ENCODE results near the gene CYBB.

Gene CYBB

DNA sequence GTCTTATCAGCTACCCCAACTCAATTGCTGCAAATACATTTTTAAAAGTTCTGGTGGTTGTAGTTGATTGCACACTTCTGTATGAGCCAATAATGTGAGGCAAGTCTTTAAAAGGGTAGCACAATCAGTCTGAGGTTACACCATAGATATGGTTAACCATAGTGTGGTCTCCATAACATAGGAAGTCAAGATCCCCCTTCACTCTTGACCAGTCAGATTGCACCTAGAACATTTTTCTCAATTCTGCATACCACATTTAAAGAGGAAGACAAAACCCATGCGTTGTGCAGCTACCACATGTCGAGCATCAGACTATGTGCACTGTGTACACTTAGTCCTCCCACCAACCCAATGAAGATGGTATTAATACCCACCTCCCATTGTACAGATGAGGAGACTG is 26.5 kb upstream of the CYBB start:
- DNase-seq (ENCODE audit: low read depth), result no peak
- no peak for TF ChIP-seq CTCF (IDR thresholded peaks at IDR 0.05; ENCODE audit: low read length, missing control alignments)
- H3K4me3 ChIP-seq (replicated peaks; ENCODE audit: low read depth, low read length), result no peak overlapping the region

DNA sequence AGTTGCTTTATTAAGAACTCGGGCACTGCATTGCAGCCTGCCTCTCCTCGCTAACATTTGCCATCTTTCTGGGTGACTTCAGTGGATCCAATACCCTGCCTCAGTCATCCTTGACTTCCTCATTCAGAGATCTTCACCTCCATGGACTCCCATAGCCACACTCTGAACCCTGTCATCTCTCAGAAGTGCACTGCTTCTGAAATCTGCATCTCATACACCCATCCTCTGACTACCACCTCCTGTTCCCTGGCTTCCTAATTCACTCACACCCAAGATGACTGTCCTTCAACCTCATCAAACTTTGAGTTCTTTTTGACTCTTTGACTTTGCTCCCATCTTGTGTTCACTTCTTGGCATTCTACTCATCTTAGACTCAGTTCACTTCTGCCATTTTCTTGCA is 25.3 kb upstream of the CYBB start:
- no peak for DNase-seq (ENCODE audit: low read depth)
- TF ChIP-seq CTCF (IDR thresholded peaks at IDR 0.05; ENCODE audit: low read length, missing control alignments), result no peak
- no peak overlapping the region for H3K4me3 ChIP-seq (replicated peaks; ENCODE audit: low read depth, low read length)

- no peak for DNase-seq (ENCODE audit: low read depth)
- no peak overlapping the region for H3K4me3 ChIP-seq (replicated peaks; ENCODE audit: low read depth, low read length)
Observed at GRCh38 chrX:37755025-37755424, 24.8 kb upstream of the CYBB start.

GRCh38 chrX:37757082-37757481 is 22.8 kb upstream of the CYBB start:
- no peak overlapping the region for H3K4me3 ChIP-seq (replicated peaks; ENCODE audit: low read depth, low read length)
- DNase-seq (ENCODE audit: low read depth), result no peak
- no peak for TF ChIP-seq CTCF (IDR thresholded peaks at IDR 0.05; ENCODE audit: low read length, missing control alignments)

More at GRCh38 chrX:37755025-37755424, 24.8 kb upstream of the CYBB start:
- TF ChIP-seq CTCF (IDR thresholded peaks at IDR 0.05; ENCODE audit: low read length, missing control alignments), result no peak

DNA sequence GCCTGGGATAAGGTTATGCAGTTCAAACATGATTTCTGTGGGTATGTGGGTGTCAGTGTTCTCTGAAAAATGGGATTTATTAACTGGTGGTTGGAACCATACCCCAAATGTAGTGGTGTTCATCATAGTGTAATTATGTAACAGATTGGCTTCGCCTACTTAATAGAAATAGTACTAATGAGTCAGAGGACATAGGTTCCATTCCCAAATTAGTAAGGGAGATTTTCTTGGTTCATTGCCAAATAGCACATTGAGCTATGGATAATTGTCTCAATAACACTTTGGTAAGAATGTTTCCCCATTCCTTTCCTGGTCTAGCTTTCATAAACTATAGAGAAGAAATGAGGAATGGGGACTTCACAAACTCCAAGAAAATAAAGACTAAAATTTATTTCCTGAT is 20.5 kb upstream of the CYBB start:
- no peak for TF ChIP-seq CTCF (IDR thresholded peaks at IDR 0.05; ENCODE audit: low read length, missing control alignments)
- no peak overlapping the region for H3K4me3 ChIP-seq (replicated peaks; ENCODE audit: low read depth, low read length)
- no peak for DNase-seq (ENCODE audit: low read depth)

DNA sequence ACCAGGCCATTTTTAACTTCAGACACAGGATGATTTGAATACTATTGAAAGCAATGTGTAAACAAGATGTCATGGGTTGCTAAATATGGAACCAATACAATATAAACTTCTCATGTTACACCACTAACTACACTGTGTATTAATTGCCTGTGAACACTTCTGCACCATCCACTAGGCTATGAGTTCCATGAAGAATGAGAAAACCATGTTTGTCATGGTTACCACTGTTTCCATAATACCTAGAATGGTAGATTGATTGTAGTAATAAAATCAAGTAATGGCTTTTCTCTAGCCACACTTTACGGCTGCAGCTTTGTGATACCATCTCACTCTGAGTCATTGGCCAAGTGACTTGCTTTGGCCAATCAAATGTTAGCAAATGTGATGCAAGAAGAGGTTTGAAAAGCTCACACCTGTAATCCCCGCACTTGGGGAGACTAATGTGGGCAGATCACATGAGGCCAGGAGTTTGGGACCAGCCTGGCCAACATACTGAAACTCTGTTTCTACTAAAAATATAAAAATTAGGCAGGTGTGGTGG is 19.9 kb upstream of the CYBB start:
- H3K4me3 ChIP-seq (replicated peaks; ENCODE audit: low read depth, low read length), result no peak overlapping the region
- TF ChIP-seq CTCF (IDR thresholded peaks at IDR 0.05; ENCODE audit: low read length, missing control alignments), result no peak
- DNase-seq (ENCODE audit: low read depth), result no peak

GRCh38 chrX:37763400-37763799 is 16.5 kb upstream of the CYBB start:
- no peak for TF ChIP-seq CTCF (IDR thresholded peaks at IDR 0.05; ENCODE audit: low read length, missing control alignments)
- DNase-seq (ENCODE audit: low read depth), result no peak
- H3K4me3 ChIP-seq (replicated peaks; ENCODE audit: low read depth, low read length), result no peak overlapping the region
